ENCODE measurements around the gene KLK2.

KLK2 gene

DNA sequence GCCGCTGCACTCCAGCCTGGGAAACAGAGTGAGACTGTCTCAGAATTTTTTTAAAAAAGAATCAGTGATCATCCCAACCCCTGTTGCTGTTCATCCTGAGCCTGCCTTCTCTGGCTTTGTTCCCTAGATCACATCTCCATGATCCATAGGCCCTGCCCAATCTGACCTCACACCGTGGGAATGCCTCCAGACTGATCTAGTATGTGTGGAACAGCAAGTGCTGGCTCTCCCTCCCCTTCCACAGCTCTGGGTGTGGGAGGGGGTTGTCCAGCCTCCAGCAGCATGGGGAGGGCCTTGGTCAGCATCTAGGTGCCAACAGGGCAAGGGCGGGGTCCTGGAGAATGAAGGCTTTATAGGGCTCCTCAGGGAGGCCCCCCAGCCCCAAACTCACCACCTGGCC, at the start of gene KLK2:
KLK2 (plus strand) TSS at position 384 of the 400 bp plus-strand sequence. CDS start 35 bp downstream, outside the sequence.
- no peak for DNase-seq

DNA sequence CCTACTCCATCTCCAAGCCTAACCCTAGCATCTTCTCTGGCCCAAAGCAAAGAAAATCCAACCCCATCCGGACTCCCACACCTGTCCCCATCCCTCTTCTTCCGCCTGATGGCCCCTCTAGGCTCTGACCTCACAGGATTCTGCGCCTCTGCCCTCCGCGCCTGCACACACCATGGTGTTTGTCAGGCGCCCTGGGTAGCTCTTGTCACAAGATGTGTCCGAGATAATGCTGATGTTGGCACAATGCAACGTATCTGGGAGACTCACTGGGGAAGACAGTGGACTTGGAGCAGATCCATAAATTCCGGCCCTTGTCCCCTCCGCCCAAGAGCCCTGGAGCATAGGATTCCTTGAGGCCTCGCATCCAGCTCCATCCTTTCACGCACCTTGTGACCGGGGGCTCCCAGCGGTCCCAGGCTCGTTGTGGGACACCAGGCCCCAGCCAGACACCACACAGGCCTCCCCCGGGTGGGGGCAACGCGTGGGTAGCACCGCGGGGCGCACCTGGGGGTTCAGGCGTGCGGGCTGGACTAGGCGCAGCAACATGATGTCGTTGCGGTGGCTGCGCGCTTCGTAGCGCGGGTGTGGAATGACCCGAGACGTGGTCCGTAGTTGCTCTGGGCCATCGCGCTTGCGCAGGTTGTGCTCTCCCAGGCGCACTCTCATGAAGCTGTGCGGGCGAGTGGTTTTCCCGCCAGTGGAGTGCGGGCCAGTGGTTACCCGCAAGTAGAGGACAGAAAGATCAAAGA, 46.6 kb upstream of the KLK2 start:
- no peak for DNase-seq

DNA sequence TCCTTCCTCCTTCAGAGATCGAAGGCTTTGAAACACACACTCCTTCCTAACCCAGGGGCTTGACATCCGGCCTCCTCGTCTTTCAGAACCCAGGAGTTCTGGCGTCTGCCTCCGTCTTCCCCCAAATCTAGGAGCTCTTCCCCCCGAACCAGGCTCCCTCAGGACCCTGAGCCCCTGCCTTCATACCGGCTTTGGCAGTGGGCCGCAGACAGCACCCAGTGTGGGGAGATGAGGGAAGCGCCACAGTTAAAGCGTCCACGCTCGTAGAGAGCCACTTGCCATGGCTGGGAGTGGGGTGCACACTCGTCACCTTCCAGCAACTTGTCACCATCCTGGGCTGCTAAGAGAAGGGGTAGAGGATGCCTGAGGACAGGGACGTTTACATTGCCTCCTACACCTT, 45.8 kb upstream of the KLK2 start:
- DNase-seq: no peak

DNA sequence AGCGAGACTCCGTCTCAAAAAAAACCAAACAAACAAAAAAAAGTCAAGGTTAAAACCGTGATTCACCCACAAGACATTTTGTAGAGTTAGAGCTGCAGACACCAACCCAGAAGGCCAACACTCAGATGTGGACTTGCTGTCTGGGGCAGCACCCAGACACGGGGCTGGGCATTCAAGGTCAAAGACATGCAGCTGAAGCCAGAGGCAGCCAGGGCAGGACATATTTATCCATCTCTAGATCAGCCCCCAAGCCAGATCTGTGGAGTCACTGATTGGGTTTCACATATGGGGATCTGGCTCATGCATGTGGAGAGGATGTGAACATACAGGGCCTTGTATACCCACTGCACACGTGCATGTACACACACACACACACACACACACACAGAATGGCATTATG, 43.4 kb upstream of the KLK2 start:
- no peak for DNase-seq

DNA sequence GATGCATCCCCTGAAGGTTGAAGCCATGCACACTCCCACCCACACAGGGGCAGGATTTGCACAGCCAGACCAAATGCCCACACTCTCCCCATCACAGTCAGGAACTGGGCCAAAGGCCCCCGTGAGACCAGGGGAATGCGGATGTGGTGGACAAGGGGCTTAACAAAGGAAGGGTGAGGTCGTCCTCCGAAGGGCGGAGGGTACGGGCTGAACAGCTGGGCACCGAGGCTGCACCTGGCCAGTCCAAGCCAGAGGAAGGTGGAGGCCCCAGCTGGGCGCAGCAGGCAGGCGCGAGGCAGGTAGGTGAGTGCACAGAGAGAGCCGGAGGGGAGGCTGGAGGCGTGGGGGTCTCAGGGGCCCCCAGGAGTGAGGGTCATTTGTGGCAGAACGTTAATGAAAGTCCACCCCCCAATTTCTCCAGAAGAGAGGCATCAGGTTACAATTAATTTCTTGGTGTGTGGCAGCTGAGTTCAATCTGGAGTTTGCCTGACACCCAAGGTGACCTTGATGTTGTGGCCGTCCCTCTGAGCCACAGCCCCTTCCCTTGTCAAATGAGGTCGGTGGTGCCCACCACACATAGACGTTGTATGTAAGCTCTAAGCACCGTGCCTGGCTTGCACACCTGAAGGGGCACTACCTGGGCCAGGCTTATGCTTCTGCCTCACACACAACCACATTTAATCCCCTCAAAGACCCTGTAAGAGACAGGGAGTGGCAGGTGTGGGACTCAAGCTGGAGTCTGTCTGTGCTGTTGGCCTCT, 42.8 kb upstream of the KLK2 start:
- no peak for DNase-seq

DNA sequence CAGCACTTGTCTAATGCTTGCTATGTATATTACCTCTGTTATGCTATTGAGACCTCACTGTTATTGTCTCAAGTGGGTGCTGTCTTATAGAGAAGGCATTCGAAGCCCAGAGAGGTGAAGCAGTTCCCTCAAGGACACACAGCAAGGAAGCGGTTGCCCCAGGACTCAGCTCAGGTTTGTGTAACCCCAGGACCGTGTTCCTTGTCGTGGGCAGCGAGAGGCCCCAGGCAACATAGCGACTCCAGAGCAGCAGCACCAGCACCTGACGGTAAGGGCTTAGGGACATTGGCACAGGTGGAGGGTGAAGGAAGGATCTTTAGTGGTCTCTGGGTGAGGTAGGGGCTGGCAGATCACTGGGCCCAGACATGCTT, 42.2 kb upstream of the KLK2 start:
- no peak for DNase-seq

DNA sequence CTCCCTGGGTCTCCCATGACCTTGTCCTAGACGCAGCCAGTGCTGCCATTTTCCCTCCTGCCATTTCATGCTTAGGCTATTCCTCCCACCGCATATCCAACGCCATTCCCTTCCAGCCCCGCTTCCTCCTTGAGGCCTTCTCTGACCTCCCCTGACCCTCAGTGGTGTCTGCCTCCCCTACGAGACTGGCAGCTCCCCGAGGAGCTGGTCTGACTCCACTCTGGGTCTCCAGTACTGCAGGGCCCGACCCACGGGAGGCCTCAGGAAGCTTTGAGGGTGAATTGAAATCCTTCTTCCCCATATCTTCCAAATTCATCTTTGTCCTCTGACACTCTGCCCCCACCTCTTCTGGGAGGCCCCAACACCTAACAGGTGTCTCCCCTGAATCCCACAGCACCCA, 40.6 kb upstream of the KLK2 start:
- no peak for DNase-seq

DNA sequence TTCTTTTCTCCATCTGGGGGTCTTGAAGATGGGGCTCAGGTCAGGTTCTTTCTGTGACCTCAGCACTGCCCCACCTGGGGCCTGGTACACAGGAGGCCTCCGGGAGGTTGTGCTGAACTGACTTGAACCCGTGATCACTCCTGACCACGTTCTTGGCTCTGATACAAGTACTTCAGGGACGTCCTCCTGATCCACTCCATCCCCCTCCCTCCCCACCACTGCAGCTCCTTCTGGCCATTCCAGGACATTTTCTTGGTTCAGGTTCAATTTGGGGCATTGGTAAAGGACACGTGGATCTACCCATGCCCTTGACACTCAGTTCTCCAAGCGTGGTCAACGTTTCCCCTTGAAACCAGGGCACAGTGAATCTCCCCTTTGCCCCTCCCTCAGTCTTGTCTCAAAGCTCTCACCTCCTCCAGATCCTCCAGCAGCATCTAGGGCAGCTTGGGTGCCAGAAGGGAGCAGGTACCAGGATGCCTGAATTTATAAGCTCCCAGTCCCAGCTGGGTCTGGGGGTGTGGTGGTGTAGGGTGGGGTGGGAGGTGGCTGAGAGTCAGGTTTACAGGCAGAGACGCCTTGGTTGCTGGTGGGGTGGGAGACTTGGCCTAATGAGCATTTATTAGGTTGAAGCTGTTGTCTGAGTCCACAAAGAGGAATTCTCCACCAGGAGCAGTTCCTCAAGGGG, 40.0 kb upstream of the KLK2 start, which contains the start of gene KLK15:
KLK15 (minus strand) TSS at position 458 of the 685 bp plus-strand sequence. CDS start 2,082 bp downstream, outside the sequence.
- DNase-seq: no peak

DNA sequence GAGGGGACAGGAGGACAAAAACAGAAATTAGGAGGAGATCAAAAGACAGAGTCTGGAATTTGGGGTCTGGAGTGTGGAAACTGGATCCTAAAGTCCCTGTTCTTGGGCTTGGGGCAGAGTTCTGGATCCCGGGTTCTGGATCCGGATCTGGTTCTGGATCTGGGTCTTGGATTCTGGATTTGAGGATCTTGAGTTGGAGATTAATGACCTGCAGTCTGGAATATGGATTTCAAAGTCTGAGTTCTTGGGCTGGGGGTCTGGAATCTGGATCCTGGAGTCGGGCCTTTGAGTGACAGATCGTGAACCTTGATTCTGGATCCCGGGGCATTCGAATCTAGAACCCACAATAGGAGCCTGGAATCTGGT, 39.5 kb upstream of the KLK2 start:
- no peak for DNase-seq

DNA sequence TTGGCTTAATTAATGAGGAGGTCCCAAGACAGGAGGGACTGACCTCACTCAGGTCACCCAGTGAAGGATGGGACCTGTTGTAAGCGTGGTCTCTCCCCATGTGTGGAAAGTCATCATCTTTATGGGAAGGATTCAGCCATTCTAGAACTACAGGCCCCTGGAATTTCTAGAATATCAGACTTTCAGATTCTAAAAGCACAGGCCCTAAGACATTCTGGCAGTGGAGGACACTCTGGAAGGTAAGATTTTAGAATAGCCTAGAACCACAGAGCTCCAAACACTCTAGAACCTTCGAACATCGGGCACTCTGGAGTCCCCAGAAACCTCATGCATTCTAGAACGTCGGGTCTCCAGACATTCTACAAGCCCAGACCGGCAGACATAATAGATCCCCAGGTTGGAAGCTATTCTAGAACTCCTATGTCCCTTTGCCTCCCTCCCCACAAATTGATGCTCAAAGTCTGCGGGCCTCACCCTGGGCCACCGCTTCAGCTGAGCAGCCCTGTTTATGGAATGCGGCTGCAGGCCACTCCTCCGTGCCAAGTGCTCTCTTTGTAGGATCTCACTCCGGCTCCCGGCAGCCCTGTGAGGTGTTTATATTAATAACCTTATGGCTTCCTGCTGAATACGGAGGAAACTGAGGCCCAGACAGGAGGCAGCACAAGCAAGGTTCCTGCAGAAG, 38.0 kb upstream of the KLK2 start:
- no peak for DNase-seq

DNA sequence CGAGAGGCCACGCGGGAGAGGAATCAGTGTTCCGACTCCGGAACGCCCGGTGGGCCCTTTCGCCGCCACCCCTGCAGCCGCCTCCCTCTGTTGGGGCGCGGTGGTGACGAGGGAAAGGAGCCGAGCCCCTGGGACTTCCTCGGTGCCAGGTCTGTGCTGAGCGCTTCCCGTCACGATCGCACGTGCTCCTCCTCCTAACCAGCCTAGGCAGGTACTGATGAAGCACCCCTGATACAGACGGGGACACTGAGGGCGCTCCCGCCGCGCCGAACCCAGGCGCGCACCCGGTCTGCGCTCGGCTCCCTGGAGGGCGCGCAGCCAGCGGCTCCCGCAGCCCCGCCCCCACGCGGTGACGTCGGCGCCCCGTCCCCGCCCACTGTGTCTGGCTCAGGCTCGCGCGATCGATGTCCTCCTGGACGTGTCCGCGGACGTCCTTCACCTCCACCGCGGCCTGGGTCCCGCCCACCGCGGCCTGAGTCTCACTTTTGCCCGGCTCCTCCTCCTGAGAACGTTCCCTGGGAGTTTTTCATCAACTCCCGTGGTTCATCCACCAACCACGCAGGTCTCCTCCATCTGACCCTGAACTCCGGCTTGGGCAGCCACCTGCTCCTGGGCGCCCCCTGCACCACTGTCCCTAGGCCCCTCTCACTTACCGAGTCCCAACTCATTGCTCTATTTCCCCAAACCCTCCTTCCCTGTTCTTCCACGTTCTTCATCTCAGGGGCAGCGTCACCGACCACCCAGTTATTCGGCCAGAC, 37.3 kb upstream of the KLK2 start:
- peak; percentile 64 for DNase-seq

DNA sequence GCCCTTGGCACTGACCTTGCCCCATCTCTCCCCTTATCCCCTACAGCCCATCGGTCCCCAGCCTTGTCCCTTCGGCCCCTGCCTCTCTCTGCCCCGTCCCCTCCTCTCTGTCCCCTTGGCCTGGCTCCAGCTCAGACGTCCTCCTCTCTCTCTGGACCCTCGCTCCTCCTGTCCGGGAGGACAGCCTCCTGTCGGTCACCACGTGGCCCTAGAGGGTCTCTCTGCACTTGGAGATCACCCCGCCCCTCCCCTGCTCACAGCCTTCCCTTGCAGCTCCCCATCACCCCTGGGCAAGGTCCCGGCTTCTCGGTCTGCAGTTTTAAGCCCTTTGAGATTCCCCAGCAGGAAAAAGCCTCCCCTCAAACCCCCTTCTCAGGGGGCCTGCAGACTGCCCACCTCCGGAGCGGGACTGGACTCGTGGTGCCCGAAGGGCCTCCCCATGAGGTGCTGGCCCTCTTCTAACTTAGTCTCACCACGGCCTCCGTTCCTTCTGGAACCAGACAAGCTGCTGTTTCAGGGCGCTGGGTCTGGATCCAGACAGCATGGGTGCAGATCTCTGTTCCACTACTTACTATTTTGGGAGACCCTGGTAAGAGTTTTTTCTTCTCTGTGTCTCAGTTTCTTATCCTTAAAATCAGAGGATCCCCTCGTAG, 36.6 kb upstream of the KLK2 start:
- DNase-seq: no peak

DNA sequence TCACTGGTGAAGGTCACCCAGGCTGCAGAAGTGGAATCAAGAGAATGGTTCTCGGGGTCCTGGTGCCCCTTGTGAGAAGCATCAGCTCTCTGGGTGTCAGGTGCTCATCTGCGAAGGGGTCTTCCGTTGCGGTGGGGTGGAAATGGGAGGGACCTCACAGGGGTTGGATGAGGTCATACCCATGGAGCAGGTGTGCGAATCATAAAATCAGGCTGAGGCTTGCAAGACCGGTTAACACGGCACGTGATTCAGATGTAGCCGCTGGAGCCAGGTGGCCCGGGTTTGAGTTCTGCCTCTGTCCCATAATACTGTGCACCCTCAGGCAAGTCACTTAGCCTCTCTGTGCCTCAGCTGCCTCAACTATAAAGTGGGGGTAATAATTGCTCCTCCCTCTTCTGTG, 35.9 kb upstream of the KLK2 start:
- no peak for DNase-seq

DNA sequence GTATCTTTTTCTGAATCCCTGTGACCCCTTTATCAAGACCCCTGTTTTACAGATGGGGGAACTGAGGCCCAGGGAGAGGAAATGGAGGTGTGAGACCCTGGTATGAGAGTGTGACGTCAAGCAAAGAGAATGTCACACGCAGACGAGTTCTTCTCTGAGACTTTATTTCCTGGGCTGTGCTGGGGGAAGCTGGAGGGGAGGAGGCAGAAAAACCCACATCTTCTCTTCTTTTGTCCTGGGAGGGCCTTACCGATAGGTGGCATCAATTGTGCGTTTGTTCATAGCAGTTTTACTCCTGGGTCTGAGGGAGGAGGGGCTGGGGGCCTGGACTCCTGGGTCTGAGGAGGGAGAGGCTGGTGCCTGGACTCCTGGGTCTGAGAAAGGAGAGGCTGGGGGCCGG, 35.0 kb upstream of the KLK2 start:
- DNase-seq: no peak

DNA sequence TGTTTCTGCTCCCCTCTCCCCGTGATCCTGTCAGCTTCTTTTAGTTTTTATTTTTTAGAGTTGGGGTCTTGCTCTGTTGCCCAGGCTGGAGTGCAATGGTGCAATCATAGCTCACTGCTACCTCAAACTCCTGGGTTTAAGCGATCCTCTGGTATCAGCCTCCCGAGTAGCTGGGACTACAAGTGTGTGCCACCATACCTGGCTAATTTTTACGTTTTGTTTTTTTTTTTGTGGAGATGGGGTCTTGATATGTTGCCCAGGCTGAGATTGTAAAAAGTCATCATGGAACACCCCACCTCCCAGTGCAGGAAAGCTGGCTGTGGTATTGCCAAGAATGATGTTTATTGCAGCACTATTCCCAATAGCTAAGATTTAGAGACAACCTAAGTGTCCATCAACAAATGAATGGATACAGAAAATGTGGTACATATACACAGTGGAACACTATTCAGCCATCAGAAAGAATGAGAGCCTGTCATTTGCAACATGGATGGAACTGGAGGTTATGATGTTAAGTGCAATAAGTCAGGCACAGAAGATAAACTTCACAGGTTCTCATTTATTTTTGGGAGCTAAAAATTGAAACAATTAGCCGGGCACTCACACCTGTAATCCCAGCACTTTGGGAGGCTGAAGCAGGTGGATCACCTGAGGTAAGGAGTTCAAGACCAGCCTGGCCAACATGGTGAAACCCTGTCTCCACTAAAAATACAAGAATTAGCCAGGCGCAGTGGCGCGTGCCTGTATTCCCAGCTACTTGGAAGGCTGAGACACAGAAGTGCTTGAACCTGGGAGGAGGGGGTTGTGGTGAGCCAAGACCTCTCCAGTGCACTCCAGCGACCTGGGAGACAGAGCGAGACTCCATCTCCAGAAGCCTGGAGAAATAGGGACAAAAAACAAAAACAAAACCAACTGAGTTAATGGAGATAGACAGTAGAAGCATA, 33.3 kb upstream of the KLK2 start:
- DNase-seq: no peak

DNA sequence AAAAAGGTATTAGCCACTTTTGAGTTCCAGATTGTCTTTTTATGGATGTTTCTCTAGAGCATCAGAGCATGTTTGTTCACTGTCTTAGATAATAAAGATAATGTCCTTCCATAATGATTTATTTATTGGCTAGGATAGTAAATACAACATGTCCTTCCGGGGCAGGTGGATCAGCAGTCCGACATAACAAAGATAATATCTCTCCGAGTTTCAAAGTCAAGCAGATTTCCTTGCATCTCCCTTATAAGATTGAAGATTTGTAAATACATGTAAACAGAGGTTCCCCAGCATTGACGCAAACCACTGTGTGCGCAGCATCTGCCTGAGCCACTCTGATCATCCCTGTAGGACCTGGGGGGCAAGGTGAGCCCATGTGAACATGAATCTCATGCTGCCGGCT, 31.1 kb upstream of the KLK2 start:
- no peak for DNase-seq

DNA sequence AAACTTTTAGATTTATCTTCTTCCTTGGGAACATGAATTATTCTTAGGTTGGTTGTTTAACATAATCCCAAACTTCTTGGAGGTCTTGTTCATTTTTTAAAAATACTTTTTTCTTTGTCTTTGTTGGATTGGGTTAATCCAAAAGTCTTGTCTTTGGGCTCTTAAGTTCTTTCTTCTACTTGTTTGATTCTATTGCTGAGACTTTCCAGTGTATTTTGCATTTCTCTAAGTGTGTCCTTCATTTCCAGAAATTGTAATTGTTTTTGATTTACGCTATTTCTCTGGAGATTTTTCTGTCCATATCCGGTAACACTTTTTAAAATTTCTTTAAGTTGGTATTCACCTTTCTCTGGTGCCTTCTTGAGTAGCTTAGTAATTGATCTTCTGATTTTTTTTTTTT, 30.0 kb upstream of the KLK2 start:
- DNase-seq: no peak

DNA sequence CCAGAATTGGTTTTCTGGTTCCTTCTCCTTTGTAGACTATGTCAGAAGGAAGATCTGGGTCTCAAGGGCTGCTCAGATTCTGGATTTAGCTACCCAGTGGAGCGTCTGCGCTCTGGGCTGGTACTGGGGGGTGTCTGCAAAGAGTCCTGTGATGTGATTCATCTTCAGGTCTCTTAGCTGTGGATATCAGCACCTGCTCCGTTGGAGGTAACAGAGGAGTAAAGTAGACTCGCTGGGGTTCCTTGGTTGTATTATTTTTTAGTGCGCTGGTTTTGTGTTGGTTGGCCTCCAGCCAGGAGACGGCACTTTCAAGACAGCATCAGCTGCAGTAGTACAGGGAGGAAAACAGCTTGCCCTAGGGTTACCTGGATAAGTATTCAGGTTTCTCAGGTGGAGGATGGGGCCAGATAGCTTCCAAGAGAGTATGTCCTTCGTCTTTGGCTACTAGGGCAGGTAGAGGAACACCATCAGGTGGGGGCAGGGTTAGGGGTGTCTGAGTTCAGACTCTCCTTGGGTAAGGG, 29.5 kb upstream of the KLK2 start:
- DNase-seq: no peak

DNA sequence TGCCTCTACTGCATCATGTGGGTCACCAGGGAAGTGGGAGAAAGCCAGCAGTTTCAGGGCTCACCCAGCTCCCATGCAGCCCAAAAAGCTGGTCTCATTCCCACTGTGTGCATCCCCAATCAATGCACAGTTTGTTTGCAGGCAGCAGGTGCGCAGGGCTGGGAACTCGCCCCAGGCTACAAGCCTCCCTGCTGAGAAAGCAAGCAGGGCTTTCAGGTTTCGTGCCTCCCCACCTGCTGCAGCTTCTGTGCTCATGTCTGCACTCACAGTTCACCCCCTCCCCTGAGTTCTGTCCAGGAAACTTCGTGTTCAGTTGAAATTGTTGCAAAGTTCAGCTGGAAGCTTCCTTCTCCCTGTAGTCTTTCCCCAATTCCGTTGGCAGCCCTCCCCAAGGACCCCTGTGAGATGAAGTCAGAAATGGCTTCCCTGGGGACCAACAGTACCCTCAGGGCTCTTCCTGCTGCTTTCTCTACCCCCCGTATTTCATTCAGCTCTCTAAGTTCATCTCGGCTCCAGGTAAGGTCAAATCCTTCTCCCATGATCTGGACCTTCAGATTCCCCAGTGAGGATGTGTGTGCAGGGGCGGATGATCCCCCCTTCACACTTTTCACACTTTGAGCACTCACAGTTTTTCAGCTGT, 28.8 kb upstream of the KLK2 start:
- no peak for DNase-seq

DNA sequence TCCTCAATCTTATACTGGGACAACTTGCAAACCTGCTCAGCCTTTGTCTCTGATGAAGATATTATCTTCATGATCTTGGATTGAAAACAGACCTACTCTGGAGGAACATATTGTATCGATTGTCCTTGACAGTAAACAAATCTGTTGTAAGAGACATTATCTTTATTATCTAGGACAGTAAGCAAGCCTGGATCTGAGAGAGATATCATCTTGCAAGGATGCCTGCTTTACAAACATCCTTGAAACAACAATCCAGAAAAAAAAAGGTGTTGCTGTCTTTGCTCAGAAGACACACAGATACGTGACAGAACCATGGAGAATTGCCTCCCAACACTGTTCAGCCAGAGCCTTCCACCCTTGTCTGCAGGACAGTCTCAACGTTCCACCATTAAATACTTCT, 22.5 kb upstream of the KLK2 start:
- no peak for DNase-seq
